ENCODE measurements around the gene IL32.
"Not testable (repeated sequence)": the region's sequence is repeated elsewhere in the genome, so short reads cannot be mapped to it uniquely, and the experiment has no call there.

The IL32 gene

DNA sequence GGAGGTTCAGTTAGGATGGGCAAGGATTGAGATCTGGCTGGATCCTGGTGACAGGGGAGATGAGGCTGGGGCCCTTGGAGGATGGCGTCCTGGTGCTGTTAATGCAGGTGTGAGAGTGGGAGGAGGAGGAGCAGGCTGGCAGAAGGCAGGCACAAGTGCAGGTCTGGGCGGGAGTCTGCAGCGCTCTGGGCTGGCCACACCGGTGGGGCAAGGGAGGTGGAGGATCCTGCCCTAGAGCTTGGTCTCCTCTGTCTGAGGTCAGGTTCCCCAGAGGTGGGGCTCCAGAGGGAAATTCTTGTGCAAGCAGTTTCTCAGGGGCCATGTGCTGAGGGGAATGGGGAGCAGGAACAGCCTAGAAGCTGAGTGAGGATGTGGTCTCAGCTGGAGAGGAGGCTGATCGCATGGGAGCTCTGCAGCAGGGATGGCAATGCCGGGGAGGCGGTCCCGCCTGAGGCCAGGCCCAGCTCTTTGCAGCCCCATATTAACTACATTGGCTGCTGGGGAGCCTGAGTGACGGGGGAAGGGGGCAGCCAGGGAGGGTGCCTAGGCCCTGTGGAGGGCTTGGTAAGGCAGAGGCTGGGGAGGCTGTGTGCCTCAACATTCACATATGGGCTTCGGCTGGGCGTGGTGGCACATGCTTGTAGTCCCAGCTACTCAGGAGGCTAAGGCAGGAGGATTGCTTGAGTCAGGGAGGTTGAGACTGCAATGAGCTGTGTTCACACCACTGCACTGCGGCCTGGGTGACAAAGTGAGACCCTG lies 12.7 kb upstream of the IL32 start:
- not testable (repeated sequence) for DNase-seq

DNA sequence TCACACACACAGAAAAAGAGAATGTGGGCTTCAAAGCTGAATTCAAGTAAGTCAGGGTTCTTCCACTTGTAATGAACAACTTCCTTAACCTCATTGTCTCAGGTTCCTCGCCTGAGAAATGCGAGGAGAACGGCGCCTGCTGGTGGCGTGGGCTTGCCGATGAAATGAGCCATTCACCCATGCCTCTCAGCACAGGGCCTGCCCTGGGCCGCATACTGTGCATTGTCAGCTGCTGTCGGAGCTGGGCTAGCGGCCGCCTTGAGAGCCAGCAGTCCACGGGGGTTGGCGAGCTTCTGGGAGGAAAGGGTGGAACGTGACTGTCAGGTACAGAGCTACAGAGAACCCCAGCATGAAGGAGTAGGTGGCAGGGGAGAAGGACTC lies 12.1 kb upstream of the IL32 start:
- DNase-seq = not testable (repeated sequence)

DNA sequence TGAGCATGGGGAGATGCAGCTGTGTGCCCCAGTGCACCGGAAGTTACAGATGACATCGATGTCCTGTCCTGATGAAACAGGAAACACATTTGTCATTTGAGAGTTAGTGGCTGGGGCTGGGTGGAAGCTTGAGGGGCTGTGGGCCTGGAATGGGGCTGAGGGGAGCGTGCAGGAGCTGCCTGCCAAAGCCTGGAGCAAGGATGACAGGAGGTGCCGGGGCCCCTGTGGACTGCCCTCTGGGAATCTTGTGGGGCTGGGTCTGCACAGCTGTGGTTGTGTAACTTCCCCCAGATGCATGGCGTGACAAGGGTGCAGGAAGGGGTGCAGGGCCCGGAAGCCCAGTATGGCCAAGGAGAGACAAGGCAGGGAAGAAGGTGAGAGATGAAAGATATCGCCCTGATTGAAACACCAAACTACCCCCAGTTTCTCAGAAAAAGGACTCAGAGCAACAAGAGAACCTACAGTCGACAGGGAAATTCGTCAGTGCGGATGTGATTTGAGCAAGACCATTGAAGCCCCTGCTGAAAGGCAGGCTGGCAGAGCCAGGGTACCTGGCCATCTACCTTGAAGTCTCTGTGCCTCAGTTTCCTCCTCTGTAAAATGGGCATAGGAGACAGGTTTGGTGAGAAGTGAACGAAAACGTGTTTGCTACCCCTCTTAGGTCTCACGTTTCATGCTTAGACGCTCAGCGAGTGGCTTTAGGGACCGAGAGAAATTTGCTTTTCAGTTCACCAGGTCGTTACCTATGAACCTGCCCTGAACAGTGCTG lies 10.3 kb upstream of the IL32 start:
- peak; percentile 55 for DNase-seq

DNA sequence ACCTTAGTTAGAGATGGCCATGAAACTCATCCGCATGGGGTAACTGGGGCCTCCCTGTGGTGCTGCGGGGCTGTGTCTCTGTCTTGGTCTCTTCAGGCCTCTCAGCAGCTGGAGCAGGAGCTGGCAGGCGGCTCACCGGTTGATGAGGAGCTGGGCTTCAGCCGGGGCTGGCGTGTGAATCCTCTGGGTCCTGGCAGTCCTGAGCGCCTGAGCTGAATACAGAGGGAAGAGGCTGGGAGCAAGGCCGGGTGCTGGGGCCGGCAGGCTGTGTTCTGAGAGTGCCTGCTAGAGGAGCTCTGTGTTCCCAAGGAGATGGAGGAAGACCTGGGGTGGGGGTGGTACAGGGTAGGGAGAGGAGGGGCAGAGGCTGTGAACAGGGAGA lies 9.7 kb upstream of the IL32 start:
- not testable (repeated sequence) for DNase-seq

DNA sequence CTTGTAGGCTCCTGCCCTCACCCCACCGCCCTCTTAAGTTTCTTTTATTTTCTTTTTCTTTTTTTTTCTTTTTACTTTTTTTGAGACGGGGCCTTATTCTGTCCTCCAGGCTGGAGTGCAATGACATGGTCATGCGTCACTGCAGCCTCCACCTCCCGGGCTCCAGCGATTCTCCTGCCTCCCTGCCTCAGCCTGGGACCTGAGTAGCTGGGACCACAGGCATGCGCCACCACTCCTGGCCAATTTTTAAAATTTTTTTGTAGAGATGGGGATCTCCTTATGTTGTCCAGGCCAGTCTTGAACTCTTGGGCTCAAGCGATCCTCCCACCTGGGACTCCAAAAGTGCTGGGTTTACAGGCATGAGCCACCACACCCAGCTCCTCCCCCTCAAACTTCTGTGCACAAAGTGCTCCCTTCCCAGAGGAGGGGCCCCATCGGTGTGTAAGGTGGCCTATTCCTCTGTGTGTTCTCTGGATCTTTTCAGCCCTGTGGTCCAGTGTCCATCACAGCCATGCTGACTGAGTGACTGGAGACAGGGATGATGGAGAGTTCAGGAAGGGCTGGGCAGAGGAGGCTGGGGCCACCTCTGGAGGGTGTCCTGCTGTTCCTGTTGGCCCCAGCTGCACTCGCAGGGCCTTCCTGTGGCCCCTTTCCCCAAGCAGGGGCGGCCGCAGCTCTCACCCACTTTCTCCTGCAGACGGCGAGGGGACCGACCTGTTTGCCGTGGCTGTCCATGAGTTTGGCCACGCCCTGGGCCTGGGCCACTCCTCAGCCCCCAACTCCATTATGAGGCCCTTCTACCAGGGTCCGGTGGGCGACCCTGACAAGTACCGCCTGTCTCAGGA lies 8.9 kb upstream of the IL32 start:
- DNase-seq = no peak

DNA sequence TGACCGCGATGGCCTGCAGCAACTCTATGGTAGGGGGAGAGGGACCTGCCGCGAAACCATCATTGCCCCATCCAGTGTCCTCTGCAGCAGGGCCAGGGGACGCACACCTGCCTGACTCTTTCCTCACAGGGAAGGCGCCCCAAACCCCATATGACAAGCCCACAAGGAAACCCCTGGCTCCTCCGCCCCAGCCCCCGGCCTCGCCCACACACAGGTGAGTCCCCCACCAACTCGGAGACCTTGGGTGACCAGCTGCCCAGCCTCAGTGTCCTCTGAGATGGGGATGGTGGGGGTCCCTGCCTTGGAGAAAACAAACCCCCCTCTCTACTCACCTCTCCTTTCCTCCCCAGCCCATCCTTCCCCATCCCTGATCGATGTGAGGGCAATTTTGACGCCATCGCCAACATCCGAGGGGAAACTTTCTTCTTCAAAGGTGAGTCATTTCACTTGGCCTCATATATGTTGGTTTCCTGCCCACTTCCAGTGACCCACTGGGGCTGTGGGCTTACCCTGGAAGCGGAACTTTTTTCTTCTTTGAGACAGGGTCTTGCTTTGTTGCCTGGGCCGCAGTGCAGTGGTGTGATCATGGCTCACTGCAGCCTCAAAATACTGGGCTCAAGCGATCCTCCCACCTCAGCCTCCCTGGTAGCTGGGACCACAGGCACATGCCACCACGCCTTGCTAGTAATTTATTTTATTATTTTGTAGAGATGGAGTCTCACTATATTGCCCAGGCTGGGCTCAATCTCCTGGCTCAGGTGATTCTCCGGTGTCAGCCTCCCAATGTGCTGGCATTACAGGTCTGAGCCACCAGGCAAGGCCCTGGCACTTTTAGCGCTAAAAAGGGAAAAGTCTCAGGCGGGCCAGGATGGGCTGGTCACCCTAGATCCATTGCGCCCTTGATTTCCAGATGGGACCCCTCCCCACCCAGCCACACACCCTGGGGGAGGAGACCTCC lies 8.0 kb upstream of the IL32 start:
- no peak for DNase-seq

DNA sequence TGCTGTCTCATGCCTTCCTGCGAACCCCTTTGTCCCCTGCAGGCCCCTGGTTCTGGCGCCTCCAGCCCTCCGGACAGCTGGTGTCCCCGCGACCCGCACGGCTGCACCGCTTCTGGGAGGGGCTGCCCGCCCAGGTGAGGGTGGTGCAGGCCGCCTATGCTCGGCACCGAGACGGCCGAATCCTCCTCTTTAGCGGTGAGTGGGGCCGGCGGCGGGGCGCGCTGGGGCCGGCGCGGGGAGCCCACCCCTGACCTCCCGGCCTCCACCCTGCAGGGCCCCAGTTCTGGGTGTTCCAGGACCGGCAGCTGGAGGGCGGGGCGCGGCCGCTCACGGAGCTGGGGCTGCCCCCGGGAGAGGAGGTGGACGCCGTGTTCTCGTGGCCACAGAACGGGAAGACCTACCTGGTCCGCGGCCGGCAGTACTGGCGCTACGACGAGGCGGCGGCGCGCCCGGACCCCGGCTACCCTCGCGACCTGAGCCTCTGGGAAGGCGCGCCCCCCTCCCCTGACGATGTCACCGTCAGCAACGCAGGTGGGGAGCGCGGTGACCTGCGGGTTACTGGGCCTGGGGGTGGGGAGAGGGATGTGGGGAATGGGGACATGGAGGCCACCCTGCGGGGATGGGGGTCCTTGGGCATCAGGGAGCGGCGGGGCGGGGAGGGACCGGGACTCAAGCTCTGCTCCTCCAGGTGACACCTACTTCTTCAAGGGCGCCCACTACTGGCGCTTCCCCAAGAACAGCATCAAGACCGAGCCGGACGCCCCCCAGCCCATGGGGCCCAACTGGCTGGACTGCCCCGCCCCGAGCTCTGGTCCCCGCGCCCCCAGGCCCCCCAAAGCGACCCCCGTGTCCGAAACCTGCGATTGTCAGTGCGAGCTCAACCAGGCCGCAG lies 7.1 kb upstream of the IL32 start:
- peak; percentile 67 for DNase-seq

DNA sequence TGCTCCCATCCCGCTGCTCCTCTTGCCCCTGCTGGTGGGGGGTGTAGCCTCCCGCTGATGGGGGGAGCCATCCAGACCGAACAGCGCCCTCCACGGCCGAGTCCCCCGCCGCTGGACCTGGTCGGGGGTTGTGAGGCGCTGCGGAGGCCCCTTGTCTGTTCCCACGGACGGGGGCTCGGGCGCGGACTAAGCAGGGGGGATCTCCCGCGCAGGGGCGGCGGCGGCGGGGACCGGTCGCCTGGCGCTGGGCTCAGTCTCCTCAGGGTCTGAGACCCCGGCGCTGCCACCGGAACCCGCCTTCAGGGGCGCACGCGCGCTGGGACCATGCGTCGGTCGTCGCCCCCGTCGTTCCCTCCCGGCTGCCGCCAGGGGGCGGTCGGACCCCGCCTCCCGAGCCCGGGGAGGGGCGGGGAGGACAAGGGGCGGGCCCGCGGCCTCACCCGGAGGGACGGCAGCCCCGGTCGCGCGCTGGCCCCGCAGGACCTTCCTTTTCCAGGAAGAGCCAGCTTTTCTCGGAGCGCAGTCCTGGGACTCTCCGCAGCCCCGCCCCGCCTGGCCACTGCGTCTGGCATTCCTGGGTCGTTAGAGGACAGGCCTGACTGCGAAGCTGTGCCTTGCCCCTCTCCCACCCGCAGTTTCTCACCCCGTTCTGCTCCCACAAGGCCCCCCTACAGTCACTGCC lies 6.3 kb upstream of the IL32 start:
- DNase-seq = peak; percentile 88

DNA sequence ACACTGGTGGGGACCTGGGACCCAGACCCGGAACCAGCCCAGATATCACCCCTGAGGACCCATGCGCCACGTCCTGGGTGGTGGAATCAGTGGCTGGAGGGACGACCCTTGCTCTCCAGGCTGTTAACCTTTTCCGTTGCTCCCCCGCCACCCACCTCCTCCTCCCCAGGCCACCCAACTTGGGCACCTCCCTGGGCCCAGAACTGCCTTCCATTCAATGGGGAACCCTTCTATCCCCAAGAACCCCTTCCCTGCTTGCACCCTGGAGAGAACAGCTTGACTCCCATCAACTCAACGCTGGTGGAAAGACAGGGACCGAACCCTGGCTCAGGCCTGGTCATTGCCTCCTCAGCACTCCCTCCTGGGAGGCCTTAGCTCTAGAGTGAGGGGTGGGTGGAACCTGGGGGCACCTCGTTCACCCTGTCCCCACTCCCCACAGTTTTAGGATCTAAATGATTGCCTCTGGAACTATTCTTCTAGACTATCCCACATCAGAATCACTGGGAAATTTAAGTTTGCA lies 5.7 kb upstream of the IL32 start:
- no peak for DNase-seq

DNA sequence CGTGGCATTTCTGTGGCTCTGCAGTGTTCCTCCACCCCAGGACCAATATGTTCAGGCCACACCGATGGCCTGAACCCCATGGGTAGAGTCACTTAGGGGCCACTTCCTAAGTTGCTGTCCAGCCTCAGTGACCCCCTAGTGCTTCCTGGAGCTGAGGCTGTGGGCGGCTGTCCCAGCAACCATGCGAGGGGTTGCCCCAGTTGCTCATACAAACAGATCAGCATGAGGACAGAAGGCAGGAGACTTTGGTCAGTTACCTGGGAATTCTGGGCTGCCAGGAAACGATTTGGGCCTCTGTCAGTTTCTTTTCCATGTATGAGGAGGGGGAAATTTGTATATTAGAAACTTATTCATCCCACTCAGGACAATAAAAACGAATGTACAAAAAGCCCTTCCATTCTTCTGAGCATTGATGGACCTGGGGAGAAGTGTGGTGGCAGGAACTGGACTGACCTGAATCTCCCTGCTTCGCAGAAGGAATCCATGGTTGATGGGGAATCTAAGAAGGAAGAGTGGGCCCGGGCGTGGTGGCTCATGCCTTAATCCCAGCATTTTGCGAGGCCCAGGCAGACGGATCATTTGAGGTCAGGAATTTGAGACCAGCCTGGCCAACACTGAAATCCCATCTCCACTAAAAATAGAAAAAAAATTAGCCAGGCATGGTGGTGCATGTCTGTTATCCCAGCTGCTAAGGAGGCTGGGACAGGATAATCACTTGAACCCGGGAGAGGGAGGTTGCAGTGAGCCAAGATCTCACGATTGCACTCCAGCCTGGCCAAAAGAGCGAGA lies 4.9 kb upstream of the IL32 start:
- DNase-seq = no peak

DNA sequence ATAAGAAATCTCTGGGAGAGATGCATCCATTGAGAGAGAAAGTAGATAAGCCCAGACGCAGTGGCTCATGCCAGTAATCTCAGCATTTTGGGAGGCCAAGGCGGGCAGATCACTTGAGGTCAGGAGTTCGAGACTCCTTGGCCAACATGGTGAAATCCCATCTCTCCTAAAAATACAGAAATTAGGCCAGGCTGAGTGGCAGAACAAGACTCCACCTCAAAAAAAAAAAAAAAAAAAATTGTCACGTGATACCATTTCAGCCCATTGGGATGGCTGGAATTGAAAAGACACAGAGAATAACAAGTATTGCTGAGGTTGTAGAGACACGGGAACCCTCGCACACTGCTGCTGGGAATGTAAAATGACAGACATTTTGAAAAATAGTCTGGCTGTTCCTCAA lies 2.9 kb upstream of the IL32 start:
- no peak for DNase-seq

DNA sequence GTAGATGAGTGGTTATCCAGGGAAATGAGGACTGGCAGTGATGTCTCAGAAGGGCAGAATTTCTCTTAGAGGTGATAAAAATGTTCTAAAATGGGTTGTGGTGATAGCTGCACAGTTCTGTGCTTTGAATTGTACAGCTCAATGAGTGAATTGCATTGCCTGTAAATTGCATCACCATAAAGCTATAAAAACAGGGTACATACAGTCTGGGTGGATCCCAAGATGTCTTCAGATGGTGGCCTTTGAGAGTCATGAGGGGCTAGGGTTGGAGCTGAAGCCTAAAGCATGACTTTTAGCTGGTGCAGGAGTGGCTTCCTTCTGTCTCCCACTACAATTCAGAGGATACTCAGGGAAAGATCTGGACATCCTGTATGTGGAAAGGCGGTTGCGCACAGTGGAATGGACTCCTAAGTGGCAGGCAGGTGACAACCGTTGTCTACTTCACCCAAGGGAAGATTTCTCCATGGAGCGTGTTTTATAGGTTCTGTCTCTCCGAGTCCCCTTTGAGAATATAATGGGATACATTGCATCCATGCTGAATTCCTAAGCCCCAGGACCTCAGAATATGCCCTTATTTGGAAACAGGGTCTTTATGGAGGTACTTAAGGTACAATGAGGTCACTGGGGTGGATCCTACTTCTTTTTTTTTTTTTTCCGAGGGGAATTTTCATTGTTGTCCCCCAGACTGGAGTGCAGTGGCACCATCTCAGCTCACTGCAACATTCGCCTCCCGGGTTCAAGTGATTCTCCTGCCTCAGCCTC lies 1.6 kb upstream of the IL32 start:
- DNase-seq = no peak

DNA sequence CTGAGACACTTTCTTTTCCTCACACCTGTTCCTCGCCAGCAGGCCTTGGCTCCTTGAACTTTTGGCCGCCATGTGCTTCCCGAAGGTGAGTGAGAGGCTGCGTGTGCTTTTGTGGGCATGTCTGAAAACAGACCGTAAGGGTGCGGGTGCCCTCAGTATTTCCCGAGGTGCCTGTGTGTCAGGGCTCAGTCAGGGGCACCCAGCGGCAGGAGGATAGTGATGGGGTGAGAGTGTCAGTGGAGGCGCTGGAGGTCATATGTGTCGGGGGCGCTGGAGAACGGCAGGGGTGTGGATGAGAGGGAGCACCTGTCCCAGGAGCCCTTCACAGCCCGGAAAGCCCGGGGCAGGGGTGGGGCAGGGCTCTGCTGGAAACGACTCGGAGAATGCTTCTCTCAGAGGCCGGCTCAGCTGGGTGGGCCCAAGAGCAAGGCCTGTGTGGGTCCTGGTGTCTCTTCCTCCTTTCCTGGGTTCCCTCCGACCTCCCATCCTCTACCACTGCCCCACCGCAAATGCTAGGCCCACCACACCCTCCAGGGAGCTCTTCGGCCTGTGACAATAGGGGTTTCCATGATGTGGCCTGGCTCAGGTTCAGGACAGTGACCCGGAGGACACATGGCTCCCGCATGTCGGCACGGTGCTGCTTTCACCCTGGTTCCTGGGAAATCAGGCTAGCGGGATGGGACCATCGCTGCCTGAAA lies 451 bp downstream of the IL32 start:
- DNase-seq = no peak

DNA sequence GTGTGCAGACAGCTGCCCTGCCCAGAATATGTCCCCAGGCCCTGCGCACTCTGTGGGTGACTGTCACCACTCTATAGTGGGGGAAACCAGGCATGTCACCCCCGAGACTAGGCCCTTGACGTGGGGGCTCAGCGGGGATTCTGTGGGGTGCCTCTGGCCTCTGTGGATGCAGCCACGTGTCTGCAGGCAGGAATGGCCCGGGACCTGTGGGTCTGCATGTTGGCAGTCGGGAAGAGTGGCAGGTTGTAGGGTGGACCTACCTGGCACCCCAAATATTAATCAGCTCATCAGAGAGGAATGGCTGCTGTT lies 954 bp downstream of the IL32 start:
- DNase-seq = no peak

DNA sequence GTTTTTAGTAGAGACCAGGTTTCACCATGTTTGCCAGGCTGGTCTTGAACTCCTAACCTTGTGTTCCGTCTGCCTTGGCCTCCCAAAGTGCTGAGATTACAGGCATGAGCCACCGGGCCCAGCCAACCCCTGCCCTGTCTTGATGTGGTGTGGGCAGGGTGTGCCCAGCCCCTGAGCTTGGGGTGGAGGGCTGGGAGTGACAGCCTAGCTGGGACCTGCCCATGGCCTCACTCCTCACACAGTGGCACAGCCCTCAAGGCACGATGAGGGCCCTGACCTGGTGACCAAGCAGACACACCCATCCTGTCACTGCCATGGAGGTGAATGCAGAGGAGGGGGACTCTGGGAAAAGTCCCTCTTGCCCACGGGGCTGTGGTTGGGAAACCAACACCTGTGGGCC lies 3.0 kb downstream of the IL32 start:
- no peak for DNase-seq

DNA sequence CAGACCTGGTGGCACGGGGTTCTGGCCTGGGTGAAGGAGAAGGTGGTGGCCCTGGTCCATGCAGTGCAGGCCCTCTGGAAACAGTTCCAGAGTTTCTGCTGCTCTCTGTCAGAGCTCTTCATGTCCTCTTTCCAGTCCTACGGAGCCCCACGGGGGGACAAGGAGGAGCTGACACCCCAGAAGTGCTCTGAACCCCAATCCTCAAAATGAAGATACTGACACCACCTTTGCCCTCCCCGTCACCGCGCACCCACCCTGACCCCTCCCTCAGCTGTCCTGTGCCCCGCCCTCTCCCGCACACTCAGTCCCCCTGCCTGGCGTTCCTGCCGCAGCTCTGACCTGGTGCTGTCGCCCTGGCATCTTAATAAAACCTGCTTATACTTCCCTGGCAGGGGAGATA lies 3.7 kb downstream of the IL32 start:
- DNase-seq = not testable (repeated sequence)

DNA sequence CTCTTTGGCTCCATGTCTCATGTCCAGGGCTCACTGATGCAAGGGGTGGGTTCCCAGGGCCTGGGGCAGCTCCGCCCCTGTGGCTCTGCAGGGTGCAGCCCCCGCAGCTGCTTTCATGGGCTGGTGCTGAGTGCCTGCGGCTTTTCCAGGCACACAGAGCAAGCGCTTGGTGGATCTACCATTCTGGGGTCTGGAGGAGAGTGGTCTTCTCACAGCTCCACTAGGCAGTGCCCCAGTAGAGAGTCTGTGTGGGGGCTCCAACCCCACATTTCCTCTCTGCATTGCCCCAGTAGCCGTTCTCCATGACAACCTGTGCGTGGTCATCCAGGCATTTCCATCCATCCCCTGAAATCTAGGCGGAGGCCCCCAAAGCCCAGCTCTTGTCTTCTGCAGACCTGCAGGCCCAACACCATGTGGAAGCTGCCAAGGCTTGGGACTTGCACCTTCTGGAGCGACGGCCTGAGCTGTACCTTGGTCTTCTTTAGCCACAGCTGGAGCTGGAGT lies 5.2 kb downstream of the IL32 start:
- DNase-seq = no peak

DNA sequence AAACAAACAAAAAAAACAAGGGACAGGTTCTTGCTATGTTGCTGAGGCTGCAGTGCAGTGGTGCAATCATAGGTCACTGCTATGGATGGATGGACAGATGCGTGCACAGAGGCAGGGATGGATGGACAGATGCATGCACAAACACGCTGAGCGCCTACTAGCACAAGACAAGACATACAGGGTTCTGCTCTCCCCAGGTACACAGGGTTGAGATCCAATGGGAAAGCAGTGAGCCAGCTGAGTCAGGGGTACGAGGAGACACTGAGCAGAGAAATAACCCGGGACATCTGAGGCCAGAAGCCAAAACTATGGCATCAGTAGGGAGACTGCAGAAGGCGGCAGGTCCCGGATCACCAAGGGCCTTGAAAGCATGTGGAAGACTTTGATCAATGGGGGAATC lies 6.2 kb downstream of the IL32 start:
- DNase-seq = no peak

Measured in hematopoietic multipotent progenitor cell treated with erythropoietin and hydrocortisone succinate and interleukin-3 and kit ligand, for 6 days (in vitro differentiated cells).